Activated naive CD8-positive, alpha-beta T cell treated with anti-CD3 and anti-CD28 coated beads, Interleukin-2, amount 50 U/mL, for 24 hours (primary cell): ENCODE data around the gene SMARCA4.
"Not testable (repeated sequence)": the region's sequence is repeated elsewhere in the genome, so short reads cannot be mapped to it uniquely, and the experiment has no call there.

ENCODE experiments used
- ATAC-seq: fragments of 150-1000 bp; cut with Tn5 transposase; one replicate; pipeline ENCODE4 v1.10.0; 2021
- DNase-seq: peaks from one replicate; pipeline ENCODE4 v3.0.0; 2021
- H3K27ac Mint-ChIP-seq: one replicate; pipeline ENCODE4 v1.8.0; 2021; ENCODE audit warnings: mild to moderate bottlenecking, mixed read lengths
- H3K27me3 Mint-ChIP-seq: one replicate; pipeline ENCODE4 v1.8.0; 2021; ENCODE audit warnings: mixed read lengths
- H3K36me3 Mint-ChIP-seq: one replicate; pipeline ENCODE4 v1.8.0; 2021; ENCODE audit warnings: low read depth, mixed read lengths
- H3K4me1 Mint-ChIP-seq: one replicate; pipeline ENCODE4 v1.8.0; 2021; ENCODE audit warnings: mixed read lengths
- H3K4me3 Mint-ChIP-seq: one replicate; pipeline ENCODE4 v1.8.0; 2021; ENCODE audit warnings: mild to moderate bottlenecking, moderate library complexity, mixed read lengths
- H3K9me3 Mint-ChIP-seq: one replicate; pipeline ENCODE4 v1.8.0; 2021; ENCODE audit warnings: mixed read lengths

SMARCA4 gene

GRCh38 chr19:10922638-10923014 lies 38.2 kb upstream of the SMARCA4 start:
- Mint-ChIP-seq H3K36me3 (peaks cover 4% of the 10 kb centered on the region), H3K9me3 (no peaks in the 10 kb centered on the region), H3K27me3 (no peaks in the 10 kb centered on the region), H3K4me1 (peaks cover 4% of the 10 kb centered on the region), H3K27ac (no peak overlapping the region), H3K4me3 (no peak overlapping the region)
- ATAC-seq, result no peak
- DNase-seq, result no peak

GRCh38 chr19:10923260-10924112 lies 37.3 kb upstream of the SMARCA4 start:
- DNase-seq (no peak), ATAC-seq (no peak)
- peaks cover 4% of the 10 kb centered on the region for H3K36me3 Mint-ChIP-seq
- H3K9me3 Mint-ChIP-seq, result no peaks in the 10 kb centered on the region
- H3K4me1 Mint-ChIP-seq, result peaks cover 9% of the 10 kb centered on the region
- H3K27ac Mint-ChIP-seq, result no peak overlapping the region
- peaks cover under 1% of the 10 kb centered on the region for H3K27me3 Mint-ChIP-seq
- no peak overlapping the region for H3K4me3 Mint-ChIP-seq

DNA sequence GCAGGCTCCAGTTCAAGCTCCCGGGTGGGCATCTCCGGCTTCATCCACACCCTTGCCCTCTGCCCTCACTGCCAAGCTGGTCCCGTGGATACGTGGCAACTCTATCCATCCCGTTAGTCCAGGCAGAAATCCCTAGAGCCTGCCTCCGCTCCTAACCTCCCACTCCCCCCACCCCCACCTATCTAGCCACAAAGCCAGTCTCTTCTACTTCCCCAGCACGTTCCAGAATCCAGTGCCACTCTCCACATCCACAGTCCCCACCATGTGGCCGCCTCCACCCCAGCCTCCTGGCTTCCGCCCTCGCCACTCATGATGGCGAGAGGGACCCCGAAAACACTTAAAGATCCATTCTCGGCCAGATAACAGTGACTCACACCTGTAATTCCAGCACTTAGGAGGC lies 36.2 kb upstream of the SMARCA4 start:
- ATAC-seq (no peak), DNase-seq (no peak)
- Mint-ChIP-seq H3K27me3 (peaks cover 2% of the 10 kb centered on the region), H3K36me3 (peaks cover 4% of the 10 kb centered on the region), H3K4me3 (no peak overlapping the region), H3K9me3 (no peaks in the 10 kb centered on the region), H3K4me1 (peaks cover 11% of the 10 kb centered on the region), H3K27ac (no peak overlapping the region)

- peaks cover 4% of the 10 kb centered on the region for H3K36me3 Mint-ChIP-seq
- H3K9me3 Mint-ChIP-seq, result no peaks in the 10 kb centered on the region
- H3K4me1 Mint-ChIP-seq, result peaks cover 24% of the 10 kb centered on the region
- peak; percentile 14 for DNase-seq
- H3K27me3 Mint-ChIP-seq, result peaks cover 2% of the 10 kb centered on the region
- H3K27ac Mint-ChIP-seq, result peak overlapping the region; percentile 87
- H3K4me3 Mint-ChIP-seq, result peak overlapping the region; percentile 87
- ATAC-seq, result no peak
Measured at GRCh38 chr19:10927730-10928562, 32.9 kb upstream of the SMARCA4 start.

GRCh38 chr19:10928563-10929401 lies 32.0 kb upstream of the SMARCA4 start, which contains the start of the genes TIMM29 and YIPF2:
Gene TIMM29, plus strand, starts transcription at chr19:10928811. Its CDS starts 12 bp downstream, at chr19:10928823.
Gene YIPF2, minus strand, starts transcription at chr19:10928639. Its CDS starts 229 bp downstream, at chr19:10928410.
- ATAC-seq (peak; percentile 93), DNase-seq (peak; percentile 95)
- Mint-ChIP-seq H3K4me3 (peak within 1 kb of the TSS; percentile 87), H3K36me3 (peaks cover 2% of the 10 kb centered on the region), H3K4me1 (peaks cover 24% of the 10 kb centered on the region), H3K9me3 (no peaks in the 10 kb centered on the region), H3K27me3 (peaks cover 2% of the 10 kb centered on the region), H3K27ac (peak within 1 kb of the TSS; percentile 87)

DNA sequence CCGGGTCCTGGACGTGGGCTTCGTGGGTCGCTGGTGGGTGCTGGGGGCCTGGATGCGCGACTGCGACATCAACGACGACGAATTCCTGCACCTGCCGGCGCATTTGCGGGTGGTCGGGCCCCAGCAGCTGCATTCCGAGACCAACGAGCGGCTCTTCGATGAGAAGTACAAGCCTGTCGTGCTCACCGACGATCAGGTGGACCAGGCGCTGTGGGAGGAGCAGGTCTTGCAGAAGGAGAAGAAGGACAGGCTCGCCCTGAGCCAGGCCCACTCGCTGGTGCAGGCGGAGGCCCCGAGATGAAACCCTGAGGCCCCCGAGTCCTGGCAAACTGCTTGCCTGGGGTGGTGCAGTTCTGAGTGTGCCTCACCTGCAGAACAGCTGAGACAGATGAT lies 31.4 kb upstream of the SMARCA4 start:
- no peak for ATAC-seq
- H3K4me1 Mint-ChIP-seq, result peaks cover 24% of the 10 kb centered on the region
- no peak for DNase-seq
- peaks cover 2% of the 10 kb centered on the region for H3K36me3 Mint-ChIP-seq
- no peaks in the 10 kb centered on the region for H3K9me3 Mint-ChIP-seq
- no peak overlapping the region for H3K27ac Mint-ChIP-seq
- peaks cover 2% of the 10 kb centered on the region for H3K27me3 Mint-ChIP-seq
- H3K4me3 Mint-ChIP-seq, result peak overlapping the region; percentile 87

- Mint-ChIP-seq H3K27ac (no peak overlapping the region), H3K4me1 (peaks cover 8% of the 10 kb centered on the region), H3K36me3 (peaks cover 2% of the 10 kb centered on the region), H3K4me3 (no peak overlapping the region), H3K27me3 (no peaks in the 10 kb centered on the region), H3K9me3 (no peaks in the 10 kb centered on the region)
- DNase-seq (no peak), ATAC-seq (no peak)
Measured at GRCh38 chr19:10935371-10936059, 25.3 kb upstream of the SMARCA4 start.

DNA sequence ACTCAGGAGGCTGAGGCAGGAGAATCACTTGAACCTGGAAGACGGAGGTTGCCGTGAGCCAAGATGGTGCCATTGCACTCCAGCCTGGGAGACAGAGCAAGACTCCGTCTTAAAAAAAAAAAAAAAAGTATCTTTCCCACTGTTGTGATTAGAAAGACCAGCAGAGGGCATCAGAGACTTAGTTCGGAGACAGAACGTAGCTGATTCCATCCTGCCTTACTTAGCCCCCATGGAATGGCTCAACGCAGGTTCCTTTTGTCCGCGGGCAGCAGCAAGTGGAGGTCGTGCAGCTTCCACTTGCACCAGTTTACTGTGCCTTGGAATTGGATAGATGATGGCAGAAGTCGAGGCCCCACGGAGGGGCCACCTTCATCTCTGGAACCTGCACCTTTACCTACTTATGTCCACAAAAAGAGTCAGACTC lies 24.2 kb upstream of the SMARCA4 start:
- Mint-ChIP-seq H3K27ac (no peak overlapping the region), H3K36me3 (peaks cover 2% of the 10 kb centered on the region), H3K4me3 (no peak overlapping the region), H3K9me3 (no peaks in the 10 kb centered on the region), H3K27me3 (no peaks in the 10 kb centered on the region), H3K4me1 (peaks cover 4% of the 10 kb centered on the region)
- ATAC-seq (peak; percentile 87), DNase-seq (peak; percentile 23)

- H3K4me3 Mint-ChIP-seq, DNase-seq, H3K27me3 Mint-ChIP-seq, ATAC-seq, H3K4me1 Mint-ChIP-seq, H3K9me3 Mint-ChIP-seq, H3K36me3 Mint-ChIP-seq, H3K27ac Mint-ChIP-seq: not testable (repeated sequence)
Measured at GRCh38 chr19:10941649-10942048, 19.2 kb upstream of the SMARCA4 start.

GRCh38 chr19:10943412-10943811 lies 17.4 kb upstream of the SMARCA4 start:
- not testable (repeated sequence) for DNase-seq, H3K36me3 Mint-ChIP-seq, H3K27me3 Mint-ChIP-seq, H3K9me3 Mint-ChIP-seq, H3K4me1 Mint-ChIP-seq, H3K27ac Mint-ChIP-seq, H3K4me3 Mint-ChIP-seq, ATAC-seq

DNA sequence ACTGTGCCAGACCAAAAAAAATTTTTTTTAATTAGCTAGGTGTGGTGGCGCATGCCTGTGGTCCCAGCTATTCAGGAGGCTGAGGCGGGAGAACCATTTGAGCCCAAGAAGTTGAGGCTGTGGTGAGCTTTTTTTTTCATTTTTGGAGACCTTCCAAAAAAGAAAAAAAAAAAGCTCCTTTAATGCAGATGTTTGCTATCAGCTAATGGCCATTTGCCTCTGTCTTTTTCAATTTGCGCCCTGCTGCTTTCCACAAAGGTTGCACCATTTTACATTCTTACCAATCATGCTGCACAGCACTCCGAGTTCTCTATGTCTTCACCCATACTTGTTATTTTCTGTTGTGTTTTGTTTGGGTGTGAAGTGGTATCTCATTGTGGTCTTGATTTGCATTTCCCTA lies 15.6 kb upstream of the SMARCA4 start:
- Mint-ChIP-seq H3K27ac (no peak overlapping the region), H3K4me1 (peaks cover 6% of the 10 kb centered on the region), H3K36me3 (no peaks in the 10 kb centered on the region), H3K27me3 (no peaks in the 10 kb centered on the region), H3K9me3 (no peaks in the 10 kb centered on the region), H3K4me3 (no peak overlapping the region)
- DNase-seq (no peak), ATAC-seq (no peak)

DNA sequence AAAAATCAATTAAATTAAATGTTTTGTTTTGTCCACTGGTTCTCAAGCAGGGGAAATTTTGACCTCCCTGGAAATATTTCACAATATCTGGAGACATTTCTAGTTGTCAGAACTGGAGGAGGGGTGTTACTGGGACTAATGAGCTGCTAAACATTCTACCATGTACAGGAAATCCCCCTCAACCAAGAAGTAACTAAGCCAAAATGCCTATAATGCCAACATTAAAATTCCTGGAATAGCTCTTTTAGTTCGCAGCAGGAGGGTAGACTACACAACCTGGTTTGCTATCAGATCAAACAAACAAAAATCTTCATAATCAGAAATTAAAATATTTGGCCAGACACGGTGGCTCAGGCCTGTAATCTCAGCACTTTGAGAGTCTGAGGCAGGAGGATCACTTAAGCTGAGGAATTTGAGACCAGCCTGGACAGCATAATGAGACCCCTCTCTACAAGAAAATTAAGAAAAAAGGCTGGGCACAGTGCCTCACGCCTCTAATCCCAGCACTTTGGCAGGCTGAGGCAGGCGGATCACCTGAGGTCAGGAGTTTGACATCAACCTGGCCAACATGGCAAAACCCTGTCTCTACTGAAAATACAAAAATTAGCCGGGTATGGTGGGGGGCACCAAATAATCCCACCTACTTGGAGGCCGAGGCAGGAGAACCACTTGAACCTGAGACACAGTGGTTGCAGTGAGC lies 13.7 kb upstream of the SMARCA4 start:
- Mint-ChIP-seq H3K27ac (no peak overlapping the region), H3K4me1 (peaks cover 5% of the 10 kb centered on the region), H3K4me3 (no peak overlapping the region), H3K27me3 (no peaks in the 10 kb centered on the region), H3K9me3 (no peaks in the 10 kb centered on the region), H3K36me3 (no peaks in the 10 kb centered on the region)
- ATAC-seq, result no peak
- no peak for DNase-seq

GRCh38 chr19:10952809-10953208 lies 8.0 kb upstream of the SMARCA4 start:
- H3K27me3 Mint-ChIP-seq, result no peaks in the 10 kb centered on the region
- no peaks in the 10 kb centered on the region for H3K9me3 Mint-ChIP-seq
- H3K4me1 Mint-ChIP-seq, result peaks cover 5% of the 10 kb centered on the region
- no peak overlapping the region for H3K4me3 Mint-ChIP-seq
- DNase-seq (no peak), ATAC-seq (no peak)
- H3K36me3 Mint-ChIP-seq, result no peaks in the 10 kb centered on the region
- no peak overlapping the region for H3K27ac Mint-ChIP-seq
